ENCODE measurements around the gene FTCDNL1.

GRCh38 chr2:199882667-199883066 lies 31.7 kb upstream of the FTCDNL1 start:
- TF ChIP-seq YY1 (IDR thresholded peaks at IDR 0.05; ENCODE audit: insufficient read depth, insufficient read length) (no peak), ZNF274 (IDR thresholded peaks at IDR 0.05; ENCODE audit: low read depth, low read length) (no peak), SUZ12 (IDR thresholded peaks at IDR 0.05; ENCODE audit: extremely low read depth, insufficient read depth, insufficient read length) (no peak)

All from NT2/D1 (cell line).